Stimulated activated naive B cell treated with anti-CD40 and anti-IgM and Interleukin-4, amounts not matched to agents 10 μg/mL and 1 μg/mL and 100 μg/mL, for 72 hours (primary cell): ENCODE data around the gene CYSRT1.
"Not testable (repeated sequence)": the region's sequence is repeated elsewhere in the genome, so short reads cannot be mapped to it uniquely, and the experiment has no call there.

Source experiments
- ATAC-seq, 2 donors: fragments of 150-1000 bp; cut with Tn5 transposase; replicated peaks; 2 replicates each; pipeline ENCODE4 v1.10.0; 2021; ENCODE audit warnings: moderate library complexity in 1 of 2
- DNase-seq: peaks from one replicate; pipeline ENCODE4 v3.0.0; 2021
- H3K27ac Mint-ChIP-seq: one replicate; pipeline ENCODE4 v1.8.0; 2022; ENCODE audit warnings: mild to moderate bottlenecking, mixed read lengths
- H3K27me3 Mint-ChIP-seq, 2 donors: one replicate each; pipeline ENCODE4 v1.8.0; 2022; ENCODE audit warnings: mixed read lengths in 2 of 2
- H3K36me3 Mint-ChIP-seq, 2 donors: one replicate each; pipeline ENCODE4 v1.8.0; 2022; ENCODE audit warnings: mixed read lengths in 2 of 2, mild to moderate bottlenecking in 1 of 2
- H3K4me1 Mint-ChIP-seq, 2 donors: one replicate each; pipeline ENCODE4 v1.8.0; 2022; ENCODE audit warnings: mixed read lengths in 2 of 2, mild to moderate bottlenecking in 1 of 2
- H3K4me3 Mint-ChIP-seq, 2 donors: one replicate each; pipeline ENCODE4 v1.8.0; 2022; ENCODE audit warnings: mild to moderate bottlenecking in 2 of 2, mixed read lengths in 2 of 2, moderate library complexity in 1 of 2
- H3K9me3 Mint-ChIP-seq, 2 donors: one replicate each; pipeline ENCODE4 v1.8.0; 2022; ENCODE audit warnings: mixed read lengths in 2 of 2, mild to moderate bottlenecking in 1 of 2

The CYSRT1 gene

GRCh38 chr9:137250329-137251193, 25.6 kb downstream of the CYSRT1 start:
- no peaks in the 10 kb centered on the region for H3K9me3 Mint-ChIP-seq
- H3K27me3 Mint-ChIP-seq, result no peaks in the 10 kb centered on the region
- no peak overlapping the region for H3K4me3 Mint-ChIP-seq
- ATAC-seq, result no peak
- no peak overlapping the region for H3K27ac Mint-ChIP-seq
- no peak for DNase-seq
- peaks cover 10 to 21% of the 10 kb centered on the region in 2 donors for H3K4me1 Mint-ChIP-seq
- no peaks in the 10 kb centered on the region for H3K36me3 Mint-ChIP-seq

GRCh38 chr9:137251194-137251461, 26.2 kb downstream of the CYSRT1 start, which contains the start of gene STPG3:
TSS of gene STPG3 (plus strand) at chr9:137251286. CDS start at chr9:137251287, 1 bp downstream.
- H3K4me3 Mint-ChIP-seq, result no peak within 1 kb of the TSS

DNA sequence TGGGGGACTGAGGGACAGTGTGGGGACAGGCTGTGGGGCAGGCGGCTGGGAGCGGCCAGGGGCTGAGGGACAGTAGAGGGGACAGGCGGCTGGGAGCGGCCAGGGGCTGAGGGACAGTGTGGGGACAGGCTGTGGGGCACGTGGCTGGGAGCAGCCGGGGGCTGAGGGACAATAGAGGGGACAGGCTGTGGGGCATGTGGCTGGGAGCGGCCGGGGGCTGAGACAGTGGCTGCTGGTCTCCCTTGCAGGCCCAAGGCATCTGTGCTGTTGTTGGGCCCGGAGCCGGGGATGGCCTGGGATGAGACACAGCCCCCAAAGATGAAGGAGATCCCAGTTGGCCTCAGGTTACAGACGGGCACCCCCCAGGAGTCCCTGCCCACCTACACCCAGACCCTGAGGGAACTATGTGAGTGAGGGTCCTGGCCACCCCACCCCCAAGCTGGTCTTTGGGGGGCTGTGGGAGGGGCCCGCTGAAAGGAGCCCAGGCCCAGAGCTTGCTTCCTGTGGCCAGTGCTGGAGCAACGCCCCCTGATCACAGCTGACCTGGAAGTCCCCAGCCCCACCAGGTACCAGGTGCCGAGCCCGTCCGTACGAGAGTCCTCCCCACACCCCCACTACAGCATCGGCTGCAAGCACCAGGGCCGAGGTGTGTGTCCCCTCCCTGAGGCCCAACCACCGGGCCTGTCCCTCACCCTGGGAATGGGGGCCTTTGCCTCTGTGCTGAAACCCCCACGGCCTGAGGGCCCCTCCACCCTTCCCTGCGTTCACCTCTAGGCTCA, 26.7 kb downstream of the CYSRT1 start:
- no peak for DNase-seq
- H3K4me3 Mint-ChIP-seq, result no peak overlapping the region
- ATAC-seq, result no peak

More at GRCh38 chr9:137251194-137251461, 26.2 kb downstream of the CYSRT1 start, which contains the start of gene STPG3:
- Mint-ChIP-seq H3K27me3 (no peaks in the 10 kb centered on the region), H3K4me1 (peaks cover 10 to 24% of the 10 kb centered on the region in 2 donors), H3K27ac (no peak within 1 kb of the TSS), H3K36me3 (no peaks in the 10 kb centered on the region), H3K9me3 (no peaks in the 10 kb centered on the region)
- ATAC-seq (no peak), DNase-seq (no peak)

GRCh38 chr9:137252555-137253506, 27.9 kb downstream of the CYSRT1 start:
- no peak for DNase-seq
- no peak for ATAC-seq
- peaks cover 18 to 32% of the 10 kb centered on the region in 2 donors for H3K4me1 Mint-ChIP-seq
- no peak overlapping the region for H3K27ac Mint-ChIP-seq
- peaks cover 0 to 8% of the 10 kb centered on the region in 2 donors for H3K36me3 Mint-ChIP-seq
- no peak overlapping the region for H3K4me3 Mint-ChIP-seq
- H3K27me3 Mint-ChIP-seq, result no peaks in the 10 kb centered on the region
- no peaks in the 10 kb centered on the region for H3K9me3 Mint-ChIP-seq

More for the DNA sequence above, 26.7 kb downstream of the CYSRT1 start:
- H3K27me3 Mint-ChIP-seq, result no peaks in the 10 kb centered on the region
- H3K4me1 Mint-ChIP-seq, result peaks cover 15 to 30% of the 10 kb centered on the region in 2 donors
- peaks cover 0 to 3% of the 10 kb centered on the region in 2 donors for H3K36me3 Mint-ChIP-seq
- H3K9me3 Mint-ChIP-seq, result no peaks in the 10 kb centered on the region
- no peak overlapping the region for H3K27ac Mint-ChIP-seq

DNA sequence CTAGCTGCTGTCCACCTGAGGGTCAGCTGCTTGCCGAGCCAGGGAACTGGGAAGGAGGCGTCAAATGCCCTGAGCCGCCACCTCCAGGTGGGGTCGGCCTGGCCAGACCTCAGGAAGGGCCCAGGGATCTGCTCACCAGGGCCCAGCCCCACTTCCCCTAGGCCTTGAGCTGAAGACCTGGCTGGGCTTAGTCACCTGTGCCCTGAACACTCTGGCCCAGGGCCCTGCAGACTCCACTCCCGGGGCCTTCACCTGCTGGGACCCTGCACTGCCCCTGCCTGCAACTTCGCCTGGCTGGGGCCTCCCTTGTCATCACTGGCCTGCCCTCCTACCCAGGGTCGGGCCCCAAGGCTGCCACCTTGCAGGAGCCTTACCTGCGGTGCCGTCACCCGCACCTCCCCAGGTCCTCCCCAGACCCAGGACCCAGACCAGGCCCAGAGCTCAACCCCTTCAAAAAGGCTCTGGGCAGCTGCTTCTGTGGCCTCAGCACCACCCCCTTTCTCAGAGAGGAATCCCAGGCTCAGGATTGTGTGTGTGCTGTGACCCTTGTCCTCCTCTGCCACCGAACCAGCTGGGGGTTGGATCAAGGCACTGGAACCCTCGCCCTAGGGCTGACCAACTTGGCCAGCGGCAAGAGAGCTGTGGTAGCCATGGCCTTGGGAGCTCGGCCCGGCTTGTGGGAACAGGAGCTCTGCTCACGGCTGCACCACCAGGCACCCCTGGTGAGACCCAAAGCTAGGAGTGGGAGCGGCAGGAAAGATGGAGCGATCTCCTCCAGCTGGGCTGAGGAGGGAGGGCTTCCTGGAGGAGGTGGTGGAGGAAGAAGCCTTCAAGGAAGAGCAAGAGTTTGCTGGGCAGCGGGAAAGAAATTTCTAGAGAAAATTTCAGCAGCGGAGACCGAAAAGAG, 29.0 kb downstream of the CYSRT1 start:
- DNase-seq (no peak), ATAC-seq (no peak)
- Mint-ChIP-seq H3K9me3 (no peaks in the 10 kb centered on the region), H3K27me3 (no peaks in the 10 kb centered on the region), H3K27ac (peak overlapping the region; percentile 84), H3K36me3 (peaks cover 0 to 8% of the 10 kb centered on the region in 2 donors), H3K4me3 (peak overlapping the region; percentile 82), H3K4me1 (peaks cover 18 to 32% of the 10 kb centered on the region in 2 donors)

- H3K9me3 Mint-ChIP-seq, result no peaks in the 10 kb centered on the region
- peaks cover 18 to 32% of the 10 kb centered on the region in 2 donors for H3K4me1 Mint-ChIP-seq
- peak within 1 kb of the TSS; percentile 82 for H3K4me3 Mint-ChIP-seq
- peak; percentile 87 to 94 for ATAC-seq
- DNase-seq, result peak; percentile 92
- peaks cover 0 to 8% of the 10 kb centered on the region in 2 donors for H3K36me3 Mint-ChIP-seq
- H3K27ac Mint-ChIP-seq, result peak within 1 kb of the TSS; percentile 84
- no peaks in the 10 kb centered on the region for H3K27me3 Mint-ChIP-seq
Measured at GRCh38 chr9:137254624-137255447, 29.9 kb downstream of the CYSRT1 start, which contains the start of gene NELFB. TSS of gene NELFB (plus strand) at chr9:137255327.

- H3K27ac Mint-ChIP-seq, result peak overlapping the region; percentile 77
Measured at GRCh38 chr9:137255448-137256114, 30.6 kb downstream of the CYSRT1 start.

GRCh38 chr9:137256362-137256761, 31.4 kb downstream of the CYSRT1 start:
- H3K36me3 Mint-ChIP-seq, result peaks cover under 1 to 8% of the 10 kb centered on the region in 2 donors
- peaks cover 18 to 28% of the 10 kb centered on the region in 2 donors for H3K4me1 Mint-ChIP-seq
- H3K27ac Mint-ChIP-seq, result peak overlapping the region; percentile 42
- H3K27me3 Mint-ChIP-seq, result no peaks in the 10 kb centered on the region
- no peak for DNase-seq
- peak overlapping the region; percentile 81 to 82 for H3K4me3 Mint-ChIP-seq
- ATAC-seq, result no peak
- H3K9me3 Mint-ChIP-seq, result no peaks in the 10 kb centered on the region

More at GRCh38 chr9:137255448-137256114, 30.6 kb downstream of the CYSRT1 start:
- ATAC-seq (peak; percentile 54 to 62), DNase-seq (no peak)
- peaks cover 0 to 8% of the 10 kb centered on the region in 2 donors for H3K36me3 Mint-ChIP-seq
- H3K27me3 Mint-ChIP-seq, result no peaks in the 10 kb centered on the region
- H3K4me3 Mint-ChIP-seq, result peak overlapping the region; percentile 81 to 82
- H3K9me3 Mint-ChIP-seq, result no peaks in the 10 kb centered on the region
- H3K4me1 Mint-ChIP-seq, result peaks cover 18 to 32% of the 10 kb centered on the region in 2 donors

GRCh38 chr9:137256856-137257255, 31.9 kb downstream of the CYSRT1 start:
- no peak for ATAC-seq
- Mint-ChIP-seq H3K36me3 (peaks cover 5 to 12% of the 10 kb centered on the region in 2 donors), H3K27me3 (no peaks in the 10 kb centered on the region), H3K4me3 (peak overlapping the region; percentile 29 to 48), H3K27ac (no peak overlapping the region), H3K9me3 (no peaks in the 10 kb centered on the region), H3K4me1 (peaks cover 21 to 33% of the 10 kb centered on the region in 2 donors)
- DNase-seq, result no peak

GRCh38 chr9:137262173-137262908, 37.4 kb downstream of the CYSRT1 start:
- not testable (repeated sequence) for H3K9me3 Mint-ChIP-seq

GRCh38 chr9:137262909-137263285, 37.9 kb downstream of the CYSRT1 start:
- ATAC-seq, result no peak
- DNase-seq, result no peak
- peaks cover 24 to 32% of the 10 kb centered on the region in 2 donors for H3K36me3 Mint-ChIP-seq
- H3K27ac Mint-ChIP-seq, result no peak overlapping the region
- peaks cover 6 to 20% of the 10 kb centered on the region in 2 donors for H3K4me1 Mint-ChIP-seq
- no peak overlapping the region for H3K4me3 Mint-ChIP-seq
- H3K9me3 Mint-ChIP-seq, result no peaks in the 10 kb centered on the region
- H3K27me3 Mint-ChIP-seq, result no peaks in the 10 kb centered on the region

More at GRCh38 chr9:137262173-137262908, 37.4 kb downstream of the CYSRT1 start:
- Mint-ChIP-seq H3K4me1 (peaks cover 3 to 15% of the 10 kb centered on the region in 2 donors), H3K36me3 (peaks cover 18 to 26% of the 10 kb centered on the region in 2 donors)
- DNase-seq, H3K4me3 Mint-ChIP-seq, H3K27me3 Mint-ChIP-seq, ATAC-seq, H3K27ac Mint-ChIP-seq: not testable (repeated sequence)
